Stomach (tissue), 9 donors: ENCODE data around the gene FJX1. TPM values are rescaled to one million over a fixed set of nuclear protein-coding genes. Genes with fewer than 3 reads are reported as not detected.

Experiments used
- DNase-seq, 2 donors: peaks; one replicate each; pipeline versions ENCODE4 v3.0.0 to v3.0.0-alpha.2; 2013 to 2019
- H3K27ac ChIP-seq, 5 donors: fragments of 200-600 bp in 4 of 5; sonication (generic) in 4 of 5; one replicate each; pipeline ENCODE4 v1.5.1; 2013 to 2019; ENCODE audit warnings: mild to moderate bottlenecking in 1 of 5, moderate library complexity in 1 of 5
- H3K27me3 ChIP-seq, 3 donors: fragments of 200-600 bp; sonication (generic); one replicate each; pipeline ENCODE4 v1.5.1; 2017 to 2019; ENCODE audit warnings: mixed run types in 1 of 3
- H3K36me3 ChIP-seq, 4 donors: fragments of 200-600 bp; sonication (generic); 1 replicate in 3 of 4; 2 replicates in 1 of 4; pipeline ENCODE4 v1.5.1; 2016 to 2019
- H3K4me1 ChIP-seq, 4 donors: fragments of 200-600 bp; sonication (generic); one replicate each; pipeline ENCODE4 v1.5.1; 2016 to 2019
- H3K4me3 ChIP-seq, 4 donors: fragments of 200-600 bp; sonication (generic) in 3 of 4; one replicate each; pipeline ENCODE4 v1.5.1; 2016 to 2019; ENCODE audit warnings: mild to moderate bottlenecking in 1 of 4
- H3K9me3 ChIP-seq, 4 donors: fragments of 200-600 bp; sonication (generic); one replicate each; pipeline ENCODE4 v1.5.1; 2016 to 2019
- EP300 ChIP-seq: sonication (generic); formaldehyde crosslinking; IDR thresholded peaks from one replicate; pipeline ENCODE4 v1.6.1; 2017; ENCODE audit warnings: antibody characterized with exemption
- POLR2A ChIP-seq, 4 donors: fragments of 450-650 bp; IDR thresholded peaks; one replicate each; pipeline ENCODE4 v1.6.1; 2016; ENCODE audit warnings: antibody characterized with exemption in 4 of 4, control low read depth in 2 of 4, mild to moderate bottlenecking in 1 of 4, moderate library complexity in 1 of 4
- POLR2AphosphoS5 ChIP-seq, 3 donors: sonication (generic); formaldehyde crosslinking; IDR thresholded peaks; one replicate each; pipeline ENCODE4 v1.6.1; 2016; ENCODE audit warnings: antibody characterized with exemption in 3 of 3
- WGBS, 5 donors: extraction: QIAGEN DNeasy Blood & Tissue Kit in 3 of 5; methylation state at CpG; one replicate each; pipeline versions ENCODE4 v1.1.5 to v1.1.7; 2013 to 2018; 5-methylcytosine and 5-hydroxymethylcytosine counted together
- intact Hi-C: fragments of 100-400 bp; cut with DNase I; formaldehyde crosslinking; loops from one replicate; pipeline ENCODE4 v1.15.1; 2023; ENCODE audit warnings: low total_unique reads
- polyA plus RNA-seq, 3 donors: library from polyadenylated mRNA; stranded (reverse); fragments of 200-250 nt; gene quantifications; one replicate each; pipeline ENCODE4 v1.2.3, GENCODE V29; 2013
- total RNA-seq, 5 donors: library from RNA; depleted of rRNA; stranded (reverse); fragments of >200 nt; gene quantifications; one replicate each; pipeline versions ENCODE4 v1.1.0 to v1.2.3, GENCODE V29; 2014 to 2016
- TF ChIP-seq, protein P1 (sequence below), 7 experiments: fragments of 450-650 bp in 4 of 7; fragments of 200-600 bp in 3 of 7; sonication (generic) in 3 of 7; IDR thresholded peaks; one replicate each; pipeline ENCODE4 v1.5.1; 2016 to 2019; ENCODE audit warnings: antibody characterized with exemption in 7 of 7, control low read depth in 2 of 7, mild to moderate bottlenecking in 1 of 7
- donor health status: healthy with polysubstance abuse.
- donor health status: Bipolar disorder and iron deficiency.
- donor health status: healthy.

The FJX1 gene
- total and polyA plus RNA-seq, 8 donors, result 0.45 to 5.2 (median 3.1) TPM; not detected in 2

DNA sequence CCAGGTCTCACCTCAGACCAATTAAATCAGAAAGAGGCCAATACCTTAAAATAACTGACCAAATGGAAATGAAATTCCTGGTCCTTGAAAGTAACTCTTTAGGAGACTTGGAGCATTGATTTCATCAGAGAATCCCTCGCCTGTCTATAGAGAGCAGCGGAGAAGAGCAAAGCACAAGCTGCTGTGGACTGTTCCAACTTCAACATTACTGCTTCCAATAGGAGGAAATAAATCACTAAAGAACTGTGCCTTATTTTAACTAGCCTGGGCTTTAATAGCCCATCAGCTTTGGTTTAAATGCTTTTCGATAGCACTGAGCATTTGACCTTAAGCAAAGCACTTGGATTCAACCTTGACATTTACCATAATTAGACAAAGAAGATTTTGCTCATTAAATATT is 32.0 kb upstream of the FJX1 start:
- intact Hi-C loops, result no loop called here
- Histone ChIP-seq H3K4me1 (no peaks in the 10 kb centered on the region), H3K36me3 (no peaks in the 10 kb centered on the region), H3K27ac (no peak overlapping the region), H3K9me3 (no peaks in the 10 kb centered on the region), H3K27me3 (peaks cover 0 to 28% (median 0%) of the 10 kb centered on the region in 3 donors), H3K4me3 (no peak overlapping the region)
- 63 to 93% (median 82%) methylated on average over 3 of the region's 3 CpGs for WGBS, 5 donors
- DNase-seq, result peak in 1 of 2 donors; percentile 33
- no peak for TF ChIP-seq EP300
- TF ChIP-seq, protein P1, sequence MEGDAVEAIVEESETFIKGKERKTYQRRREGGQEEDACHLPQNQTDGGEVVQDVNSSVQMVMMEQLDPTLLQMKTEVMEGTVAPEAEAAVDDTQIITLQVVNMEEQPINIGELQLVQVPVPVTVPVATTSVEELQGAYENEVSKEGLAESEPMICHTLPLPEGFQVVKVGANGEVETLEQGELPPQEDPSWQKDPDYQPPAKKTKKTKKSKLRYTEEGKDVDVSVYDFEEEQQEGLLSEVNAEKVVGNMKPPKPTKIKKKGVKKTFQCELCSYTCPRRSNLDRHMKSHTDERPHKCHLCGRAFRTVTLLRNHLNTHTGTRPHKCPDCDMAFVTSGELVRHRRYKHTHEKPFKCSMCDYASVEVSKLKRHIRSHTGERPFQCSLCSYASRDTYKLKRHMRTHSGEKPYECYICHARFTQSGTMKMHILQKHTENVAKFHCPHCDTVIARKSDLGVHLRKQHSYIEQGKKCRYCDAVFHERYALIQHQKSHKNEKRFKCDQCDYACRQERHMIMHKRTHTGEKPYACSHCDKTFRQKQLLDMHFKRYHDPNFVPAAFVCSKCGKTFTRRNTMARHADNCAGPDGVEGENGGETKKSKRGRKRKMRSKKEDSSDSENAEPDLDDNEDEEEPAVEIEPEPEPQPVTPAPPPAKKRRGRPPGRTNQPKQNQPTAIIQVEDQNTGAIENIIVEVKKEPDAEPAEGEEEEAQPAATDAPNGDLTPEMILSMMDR (IDR thresholded peaks at IDR 0.05), result no peak
- TF ChIP-seq POLR2A (IDR thresholded peaks at IDR 0.05), result no peak

DNA sequence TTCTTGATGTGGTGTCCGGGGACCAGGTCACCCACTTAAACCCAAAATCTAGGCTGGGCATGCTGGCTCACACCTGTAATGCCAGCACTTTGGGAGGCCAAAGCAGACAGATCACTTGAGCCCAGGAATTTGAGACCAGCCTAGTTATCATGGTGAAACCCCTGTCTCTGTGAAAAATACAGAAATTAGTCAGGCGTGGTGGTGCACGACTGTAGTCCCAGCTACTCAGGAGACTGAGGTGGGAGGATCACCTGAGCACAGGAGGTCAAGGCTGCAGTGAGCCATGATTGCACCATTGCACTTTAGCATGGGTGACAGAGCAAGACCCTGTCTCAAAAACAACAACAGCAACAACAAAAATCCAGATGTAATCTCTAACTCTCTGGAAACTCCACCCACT is 30.3 kb upstream of the FJX1 start:
- H3K27me3 ChIP-seq, result peaks cover 0 to 28% (median 0%) of the 10 kb centered on the region in 3 donors
- intact Hi-C loops, result no loop called here
- H3K4me3 ChIP-seq, result no peak overlapping the region
- TF ChIP-seq POLR2AphosphoS5 (IDR thresholded peaks at IDR 0.05) (no peak), EP300 (no peak), POLR2A (IDR thresholded peaks at IDR 0.05) (no peak)
- TF ChIP-seq, protein P1 (IDR thresholded peaks at IDR 0.05), result no peak
- H3K36me3 ChIP-seq, result no peaks in the 10 kb centered on the region
- no peak for DNase-seq
- no peak overlapping the region for H3K27ac ChIP-seq
- 70 to 87% (median 83%) methylated on average over 3 of the region's 3 CpGs for WGBS, 5 donors
- no peaks in the 10 kb centered on the region for H3K9me3 ChIP-seq
- H3K4me1 ChIP-seq, result no peaks in the 10 kb centered on the region

DNA sequence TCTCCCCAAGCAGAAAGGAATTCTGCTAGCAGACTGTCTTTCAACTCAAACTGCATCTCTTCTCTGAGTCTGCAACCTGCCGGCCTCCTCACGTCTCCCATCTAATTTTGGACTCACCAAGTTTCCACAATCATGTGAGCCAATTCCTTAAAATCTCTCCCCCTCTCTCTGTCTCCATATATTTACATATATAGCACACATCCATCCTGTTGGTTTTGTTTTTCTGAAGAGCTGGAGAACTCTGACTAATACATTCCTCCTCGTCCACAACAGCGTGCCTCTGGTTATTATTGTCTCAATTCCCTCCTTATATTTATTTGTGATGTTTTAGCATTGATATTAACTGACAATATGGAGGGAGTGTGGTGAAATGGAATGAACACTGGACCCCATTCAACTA is 29.6 kb upstream of the FJX1 start:
- WGBS, 5 donors, result 61 to 93% (median 71%) methylated on average over 4 of the region's 4 CpGs
- intact Hi-C loops, result no loop called here
- no peaks in the 10 kb centered on the region for H3K9me3 ChIP-seq

DNA sequence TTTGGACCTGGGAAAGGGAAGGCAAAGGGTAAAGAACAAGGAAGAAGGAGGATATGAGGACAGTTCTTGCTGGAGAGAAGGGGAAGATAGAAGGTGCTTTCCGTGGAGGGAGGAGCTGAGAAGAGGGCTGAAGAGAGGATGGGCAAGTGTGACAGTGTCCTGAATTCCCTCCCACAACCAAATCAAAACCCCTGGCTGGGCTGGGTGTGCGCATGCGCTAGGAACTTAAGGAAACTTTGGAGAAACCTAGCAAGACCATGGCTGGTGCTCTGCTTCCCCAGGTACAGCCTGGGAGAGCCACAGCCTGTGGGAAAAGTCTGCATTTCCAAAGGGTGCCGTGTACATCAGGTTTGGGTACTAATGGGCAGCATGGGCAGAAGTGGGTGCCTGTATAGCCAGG is 29.0 kb upstream of the FJX1 start:
- Histone ChIP-seq H3K36me3 (no peaks in the 10 kb centered on the region), H3K27me3 (peaks cover 0 to 24% (median 0%) of the 10 kb centered on the region in 3 donors), H3K4me1 (no peaks in the 10 kb centered on the region), H3K4me3 (no peak overlapping the region), H3K9me3 (no peaks in the 10 kb centered on the region), H3K27ac (no peak overlapping the region)
- TF ChIP-seq, protein P1 (IDR thresholded peaks at IDR 0.05), result no peak
- TF ChIP-seq POLR2A (IDR thresholded peaks at IDR 0.05) (no peak), POLR2AphosphoS5 (IDR thresholded peaks at IDR 0.05) (no peak), EP300 (no peak)
- no peak for DNase-seq
- intact Hi-C loops, result no loop called here
- 64 to 90% (median 80%) methylated on average over 4 of the region's 4 CpGs for WGBS, 5 donors

More for the DNA sequence above, 29.6 kb upstream of the FJX1 start:
- Histone ChIP-seq H3K27ac (no peak overlapping the region), H3K36me3 (no peaks in the 10 kb centered on the region), H3K27me3 (peaks cover 0 to 24% (median 0%) of the 10 kb centered on the region in 3 donors), H3K4me3 (no peak overlapping the region), H3K4me1 (no peaks in the 10 kb centered on the region)
- TF ChIP-seq POLR2A (IDR thresholded peaks at IDR 0.05) (no peak), EP300 (no peak), POLR2AphosphoS5 (IDR thresholded peaks at IDR 0.05) (no peak)
- TF ChIP-seq, protein P1 (IDR thresholded peaks at IDR 0.05), result no peak
- no peak for DNase-seq
